K562 (cell line): ENCODE data around the gene DNAJC25. TPM values are rescaled to one million over a fixed set of nuclear protein-coding genes. Genes with fewer than 3 reads are reported as not detected.

Experiments used
- ATAC-seq: fragments of 200-7000 bp; cut with Tn5 transposase; 3 replicates; pipeline ENCODE4 v1.9.1; 2020; ENCODE audit warnings: moderate library complexity
- BruUV-seq: library from RNA; stranded (reverse); fragments of 400-500 nt; replicated peaks from 2 replicates; lab custom pipeline; 2021; lab: Mats Ljungman, UMichigan
- CTCF ChIA-PET: fragments of 300-600 bp; formaldehyde crosslinking; extraction: SDS; loops from one replicate; lab custom pipeline; 2021; ENCODE audit warnings: low intra/inter-chr PET ratio; lab: Yijun Ruan, JAX
- POLR2A ChIA-PET: fragments of 300-600, 350-650 bp; sonication (Branson Sonifier 250); formaldehyde crosslinking; extraction: SDS; loops from one replicate; lab custom pipeline; 2021; ENCODE audit warnings: antibody characterized with exemption, inconsistent platforms; lab: Yijun Ruan, JAX
- DNase-seq, 4 experiments: peaks; one replicate each; pipeline versions ENCODE4 v3.0.0 to v3.0.0-alpha.2; 2011 to 2018; ENCODE audit warnings: low spot score in 3 of 4, mixed read lengths in 3 of 4; ENCODE audit errors: extremely low read depth in 1 of 4
- FAIRE-seq: peaks from 2 replicates; lab custom pipeline; 2011; peaks lifted over from hg19 to GRCh38; lab: Jason Lieb, UNC
- H2AFZ ChIP-seq: 2 replicates; pipeline ENCODE4 v1.6.0; 2011; ENCODE audit warnings: low read depth, low read length, control low read depth, inconsistent platforms
- H3K27ac ChIP-seq: fragments of 200-600 bp; 3 replicates; pipeline ENCODE4 v1.8.0; 2011; ENCODE audit warnings: low read depth, mild to moderate bottlenecking, control low read depth, inconsistent platforms, low read length, moderate library complexity, mixed read lengths; ENCODE audit errors: extremely low read depth
- H3K27me3 ChIP-seq, 2 experiments: fragments of 300-600 bp in 1 of 2; 2 replicates in 1 of 2; 3 replicates in 1 of 2; pipeline versions ENCODE4 v1.6.0 to v1.8.0; 2011; ENCODE audit warnings: inconsistent platforms in 2 of 2, low read length in 2 of 2, mild to moderate bottlenecking in 1 of 2, mixed read lengths in 1 of 2, moderate library complexity in 1 of 2; ENCODE audit not compliant: control insufficient read depth in 2 of 2, insufficient read depth in 2 of 2
- H3K36me3 ChIP-seq: fragments of 300-600 bp; 3 replicates; pipeline ENCODE4 v1.8.0; 2011; ENCODE audit warnings: mild to moderate bottlenecking, low read length, inconsistent platforms; ENCODE audit not compliant: control insufficient read depth, insufficient read depth
- H3K4me1 ChIP-seq, 2 experiments: fragments of 200-600 bp in 1 of 2; replicated peaks in 1 of 2; 2 replicates in 1 of 2; 3 replicates in 1 of 2; pipeline versions ENCODE4 v1.5.1 to v1.8.0; 2011; ENCODE audit warnings: inconsistent platforms in 2 of 2, low read length in 2 of 2, mild to moderate bottlenecking in 1 of 2, mixed read lengths in 1 of 2, moderate library complexity in 1 of 2; ENCODE audit not compliant: control insufficient read depth in 2 of 2, insufficient read depth in 2 of 2
- H3K4me2 ChIP-seq: 2 replicates; pipeline ENCODE4 v1.6.1; 2011; ENCODE audit warnings: low read length, control low read depth, inconsistent platforms, mixed read lengths; ENCODE audit not compliant: insufficient read depth
- H3K4me3 ChIP-seq: fragments of 200-600 bp; sonication (generic), shearing (Covaris generic); 2 replicates; pipeline ENCODE4 v1.5.1; 2016; ENCODE audit warnings: control low read depth, inconsistent platforms
- H3K79me2 ChIP-seq: fragments of 200-600 bp; 3 replicates; pipeline ENCODE4 v1.8.0; 2011; ENCODE audit warnings: low read length, inconsistent platforms; ENCODE audit not compliant: control insufficient read depth, insufficient read depth
- H3K9ac ChIP-seq, 2 experiments: 2 replicates each; pipeline versions ENCODE4 v1.6.0 to v1.6.1; 2011; ENCODE audit warnings: low read depth in 2 of 2, low read length in 2 of 2, control low read depth in 1 of 2, inconsistent platforms in 1 of 2, mild to moderate bottlenecking in 1 of 2, mixed read lengths in 1 of 2; ENCODE audit not compliant: insufficient read depth in 1 of 2
- H3K9me1 ChIP-seq: one replicate; pipeline ENCODE4 v1.6.0; 2011; ENCODE audit warnings: inconsistent platforms, mild to moderate bottlenecking, low read length, moderate library complexity; ENCODE audit not compliant: control insufficient read depth, insufficient read depth
- H3K9me3 ChIP-seq: replicated peaks from 2 replicates; pipeline ENCODE4 v1.5.1; 2011; ENCODE audit warnings: low read depth, low read length, inconsistent platforms; ENCODE audit not compliant: control insufficient read depth, insufficient read depth
- H4K20me1 ChIP-seq: replicated peaks from 2 replicates; pipeline ENCODE4 v1.6.1; 2011; ENCODE audit warnings: low read length, inconsistent platforms, mixed read lengths; ENCODE audit not compliant: control insufficient read depth, insufficient read depth
- ETV1 ChIP-seq: fragments of 450-650 bp; conservative IDR thresholded peaks from 2 replicates; pipeline ENCODE4 v1.6.1; 2016; ENCODE audit warnings: missing genetic modification characterization, control low read depth, low read depth, missing compliant biosample characterization
- MYBL2 ChIP-seq, 2 experiments: fragments of 450-650 bp in 1 of 2; sonication (generic) in 1 of 2; formaldehyde crosslinking in 1 of 2; IDR thresholded peaks; 2 replicates each; pipeline versions ENCODE4 v1.6.1 to v1.8.1; 2017 to 2022; ENCODE audit warnings: borderline replicate concordance in 1 of 2, inconsistent platforms in 1 of 2, low read depth in 1 of 2, mild to moderate bottlenecking in 1 of 2, missing genetic modification reagents in 1 of 2, moderate library complexity in 1 of 2
- NUFIP1 ChIP-seq: fragments of 450-650 bp; IDR thresholded peaks from 2 replicates; pipeline ENCODE4 v1.6.1; 2018; ENCODE audit not compliant: partially characterized antibody
- SPI1 ChIP-seq: IDR thresholded peaks from 2 replicates; pipeline ENCODE4 v1.6.1; 2011; ENCODE audit warnings: low read depth, low read length, control low read depth, borderline replicate concordance
- STAT5A ChIP-seq: IDR thresholded peaks from 2 replicates; pipeline ENCODE4 v1.6.1; 2012; ENCODE audit warnings: low read length, inconsistent platforms, borderline replicate concordance
- WGBS: fragments of 100-300 bp; shearing (Covaris generic); methylation state at CpG from one replicate; pipeline ENCODE4 v1.1.6; 2016; ENCODE audit warnings: low coverage, mixed read lengths; ENCODE audit not compliant: insufficient coverage; ENCODE audit errors: missing lambda C conversion rate; 5-methylcytosine and 5-hydroxymethylcytosine counted together
- in situ Hi-C: fragments of 300-500 bp; cut with MboI; formaldehyde crosslinking; loops from 4 replicates; pipeline ENCODE4 v1.15.0; 2018; ENCODE audit warnings: inconsistent platforms, mixed read lengths
- intact Hi-C: fragments of 100-400 bp; cut with micrococcal nuclease; formaldehyde crosslinking; loops from 2 replicates; pipeline ENCODE4 v1.14.2; 2022
- polyA plus RNA-seq, 8 experiments: library from polyadenylated mRNA; depleted of rRNA in 4 of 8; stranded (reverse) in 5 of 8; unstranded in 3 of 8; fragments of >200 nt; fragmentation: Nextera tagmentation in 2 of 8; fragmentation: Illumina TruSeq in 1 of 8; extraction: Ambion mirVana in 2 of 8; extraction: Trizol in 1 of 8; gene quantifications; 2 replicates each; pipeline versions ENCODE4 v1.2.1 to v1.2.3, GENCODE V29; 2011 to 2014; ENCODE audit warnings: inconsistent platforms in 1 of 8, missing spikeins in 1 of 8
- total RNA-seq, 7 experiments: library from RNA; depleted of rRNA in 6 of 7; stranded (reverse); fragments of >200 nt in 6 of 7; fragmentation: Illumina TruSeq in 2 of 7; extraction: Trizol in 2 of 7; gene quantifications; 2 replicates each; pipeline versions ENCODE4 v1.2.1 to v1.2.3, GENCODE V29; 2011 to 2021; ENCODE audit warnings: low replicate concordance in 1 of 7
- TF ChIP-seq, protein P1 (sequence below): IDR thresholded peaks from 3 replicates; pipeline ENCODE4 v1.6.1; 2011; ENCODE audit warnings: borderline replicate concordance, mild to moderate bottlenecking, moderate library complexity; ENCODE audit not compliant: insufficient read length; ENCODE audit errors: extremely low read depth
- TF ChIP-seq, protein P2 (sequence below), 2 experiments: fragments of 450-650 bp in 1 of 2; sonication (generic) in 1 of 2; formaldehyde crosslinking in 1 of 2; IDR thresholded peaks; 2 replicates each; pipeline versions ENCODE4 v1.7.1 to v1.9.0; 2016 to 2022; ENCODE audit warnings: inconsistent platforms in 1 of 2, mild to moderate bottlenecking in 1 of 2, missing genetic modification reagents in 1 of 2

The DNAJC25 gene
- total and polyA plus RNA-seq, 9 of the 15 experiments (the other 6 are each of a cell fraction or from before 2014, with no cell fraction given): 3.7 to 11.2 (median 7.1) TPM

DNA sequence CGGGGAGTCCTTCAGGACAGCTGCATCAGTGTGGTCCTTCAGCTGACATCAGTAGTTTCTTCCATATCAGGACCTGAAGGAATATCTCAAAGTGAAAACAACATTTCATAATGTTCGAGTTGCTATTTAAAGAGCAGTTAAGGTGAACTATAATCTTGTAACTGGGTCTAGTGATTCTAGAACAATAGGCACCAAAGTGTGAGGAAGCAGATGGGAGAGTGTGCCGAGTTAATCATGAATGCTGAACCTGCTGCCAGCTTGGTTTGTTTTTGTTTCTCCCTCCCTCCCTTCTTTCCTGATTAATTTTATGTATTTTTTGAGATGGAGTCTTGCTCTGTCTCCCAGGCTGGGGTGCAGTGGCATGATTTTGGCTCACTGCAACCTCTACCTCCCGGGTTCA is 28.1 kb upstream of the DNAJC25 start (continued):
- TF ChIP-seq STAT5A (no peak), SPI1 (no peak), MYBL2 (IDR thresholded peaks at IDR 0.05; ENCODE audit: low read depth) (no peak), MYBL2 (CRISPR knock-in tag; IDR thresholded peaks at IDR 0.05; ENCODE audit: borderline replicate concordance) (no peak)

DNA sequence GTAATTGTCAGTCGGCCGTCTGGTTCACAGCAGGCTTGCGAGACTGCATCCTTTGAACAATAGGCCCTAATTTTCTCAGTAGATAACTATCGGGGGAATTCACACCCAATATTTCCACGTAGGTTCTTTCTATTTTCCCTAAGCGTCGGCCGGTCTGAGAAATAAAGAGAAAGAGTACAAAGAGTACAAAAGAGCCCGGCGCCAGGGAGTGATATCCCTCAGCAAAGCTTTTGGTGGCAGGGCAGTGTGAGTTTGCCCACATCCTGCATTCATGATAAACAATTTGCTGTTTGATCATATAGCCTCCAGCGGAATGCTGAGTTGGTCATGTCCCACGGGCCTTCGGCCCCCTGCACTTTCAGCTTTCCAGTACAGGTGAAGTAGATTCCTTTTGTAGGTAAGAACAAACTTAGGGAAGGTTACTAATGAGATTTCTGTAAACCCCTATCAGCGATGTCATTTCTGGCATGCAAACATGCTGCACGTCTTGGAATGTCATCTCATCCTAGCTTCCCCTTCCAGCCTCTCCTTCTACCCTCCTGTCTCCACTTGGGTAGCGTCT is 27.0 kb upstream of the DNAJC25 start:
- Histone ChIP-seq H3K4me2 (no peak overlapping the region), H3K79me2 (no peaks in the 10 kb centered on the region), H3K36me3 (no peaks in the 10 kb centered on the region), H3K4me1 (peaks cover 0 to 10% of the 10 kb centered on the region in 2 experiments; a peak in 1 of 5 replicates), H3K9me1 (no peaks in the 10 kb centered on the region), H3K9me3 (no peaks in the 10 kb centered on the region), H2AFZ (no peak overlapping the region), H3K9ac (no peak overlapping the region), H3K4me3 (no peak overlapping the region), H4K20me1 (no peaks in the 10 kb centered on the region), H3K27ac (no peak overlapping the region), H3K27me3 (peaks cover 22 to 29% of the 10 kb centered on the region in 2 experiments; a peak in 4 of 5 replicates)
- DNase-seq: no peak
- no peak for ATAC-seq
- CTCF ChIA-PET: no interaction called here
- BruUV-seq: no TSS peak
- WGBS: 2% methylated on average over 16 of the region's 16 CpGs
- POLR2A ChIA-PET: interaction anchor here (0.5 kb wide), 1 partner anchor 1347 kb away, joined by 5 read pairs; no protein-coding TSS in a partner anchor
- FAIRE-seq: no peak
- in situ Hi-C loops: no loop called here
- intact Hi-C loops: no loop called here
- no peak for TF ChIP-seq ETV1 (tag)
- TF ChIP-seq, protein P1, sequence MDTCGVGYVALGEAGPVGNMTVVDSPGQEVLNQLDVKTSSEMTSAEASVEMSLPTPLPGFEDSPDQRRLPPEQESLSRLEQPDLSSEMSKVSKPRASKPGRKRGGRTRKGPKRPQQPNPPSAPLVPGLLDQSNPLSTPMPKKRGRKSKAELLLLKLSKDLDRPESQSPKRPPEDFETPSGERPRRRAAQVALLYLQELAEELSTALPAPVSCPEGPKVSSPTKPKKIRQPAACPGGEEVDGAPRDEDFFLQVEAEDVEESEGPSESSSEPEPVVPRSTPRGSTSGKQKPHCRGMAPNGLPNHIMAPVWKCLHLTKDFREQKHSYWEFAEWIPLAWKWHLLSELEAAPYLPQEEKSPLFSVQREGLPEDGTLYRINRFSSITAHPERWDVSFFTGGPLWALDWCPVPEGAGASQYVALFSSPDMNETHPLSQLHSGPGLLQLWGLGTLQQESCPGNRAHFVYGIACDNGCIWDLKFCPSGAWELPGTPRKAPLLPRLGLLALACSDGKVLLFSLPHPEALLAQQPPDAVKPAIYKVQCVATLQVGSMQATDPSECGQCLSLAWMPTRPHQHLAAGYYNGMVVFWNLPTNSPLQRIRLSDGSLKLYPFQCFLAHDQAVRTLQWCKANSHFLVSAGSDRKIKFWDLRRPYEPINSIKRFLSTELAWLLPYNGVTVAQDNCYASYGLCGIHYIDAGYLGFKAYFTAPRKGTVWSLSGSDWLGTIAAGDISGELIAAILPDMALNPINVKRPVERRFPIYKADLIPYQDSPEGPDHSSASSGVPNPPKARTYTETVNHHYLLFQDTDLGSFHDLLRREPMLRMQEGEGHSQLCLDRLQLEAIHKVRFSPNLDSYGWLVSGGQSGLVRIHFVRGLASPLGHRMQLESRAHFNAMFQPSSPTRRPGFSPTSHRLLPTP: no peak
- TF ChIP-seq NUFIP1: no peak
- TF ChIP-seq, protein P2, sequence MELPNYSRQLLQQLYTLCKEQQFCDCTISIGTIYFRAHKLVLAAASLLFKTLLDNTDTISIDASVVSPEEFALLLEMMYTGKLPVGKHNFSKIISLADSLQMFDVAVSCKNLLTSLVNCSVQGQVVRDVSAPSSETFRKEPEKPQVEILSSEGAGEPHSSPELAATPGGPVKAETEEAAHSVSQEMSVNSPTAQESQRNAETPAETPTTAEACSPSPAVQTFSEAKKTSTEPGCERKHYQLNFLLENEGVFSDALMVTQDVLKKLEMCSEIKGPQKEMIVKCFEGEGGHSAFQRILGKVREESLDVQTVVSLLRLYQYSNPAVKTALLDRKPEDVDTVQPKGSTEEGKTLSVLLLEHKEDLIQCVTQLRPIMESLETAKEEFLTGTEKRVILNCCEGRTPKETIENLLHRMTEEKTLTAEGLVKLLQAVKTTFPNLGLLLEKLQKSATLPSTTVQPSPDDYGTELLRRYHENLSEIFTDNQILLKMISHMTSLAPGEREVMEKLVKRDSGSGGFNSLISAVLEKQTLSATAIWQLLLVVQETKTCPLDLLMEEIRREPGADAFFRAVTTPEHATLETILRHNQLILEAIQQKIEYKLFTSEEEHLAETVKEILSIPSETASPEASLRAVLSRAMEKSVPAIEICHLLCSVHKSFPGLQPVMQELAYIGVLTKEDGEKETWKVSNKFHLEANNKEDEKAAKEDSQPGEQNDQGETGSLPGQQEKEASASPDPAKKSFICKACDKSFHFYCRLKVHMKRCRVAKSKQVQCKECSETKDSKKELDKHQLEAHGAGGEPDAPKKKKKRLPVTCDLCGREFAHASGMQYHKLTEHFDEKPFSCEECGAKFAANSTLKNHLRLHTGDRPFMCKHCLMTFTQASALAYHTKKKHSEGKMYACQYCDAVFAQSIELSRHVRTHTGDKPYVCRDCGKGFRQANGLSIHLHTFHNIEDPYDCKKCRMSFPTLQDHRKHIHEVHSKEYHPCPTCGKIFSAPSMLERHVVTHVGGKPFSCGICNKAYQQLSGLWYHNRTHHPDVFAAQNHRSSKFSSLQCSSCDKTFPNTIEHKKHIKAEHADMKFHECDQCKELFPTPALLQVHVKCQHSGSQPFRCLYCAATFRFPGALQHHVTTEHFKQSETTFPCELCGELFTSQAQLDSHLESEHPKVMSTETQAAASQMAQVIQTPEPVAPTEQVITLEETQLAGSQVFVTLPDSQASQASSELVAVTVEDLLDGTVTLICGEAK (IDR thresholded peaks at IDR 0.05): no peak
- TF ChIP-seq, protein P2 (CRISPR knock-in tag; IDR thresholded peaks at IDR 0.05): no peak
